ENCODE measurements around the gene EPN1. TPM values are rescaled to one million over a fixed set of nuclear protein-coding genes. Genes with fewer than 3 reads are reported as not detected.

EPN1 gene
- total and polyA plus RNA-seq, 2 of the 13 experiments (the other 11 are each of a cell fraction or from before 2014, with no cell fraction given) = 28.9 to 31.7 TPM

GRCh38 chr19:55643003-55643886 lies 31.8 kb upstream of the EPN1 start, which contains the start of gene ZNF581 (continued):
- TF ChIP-seq, protein P1, sequence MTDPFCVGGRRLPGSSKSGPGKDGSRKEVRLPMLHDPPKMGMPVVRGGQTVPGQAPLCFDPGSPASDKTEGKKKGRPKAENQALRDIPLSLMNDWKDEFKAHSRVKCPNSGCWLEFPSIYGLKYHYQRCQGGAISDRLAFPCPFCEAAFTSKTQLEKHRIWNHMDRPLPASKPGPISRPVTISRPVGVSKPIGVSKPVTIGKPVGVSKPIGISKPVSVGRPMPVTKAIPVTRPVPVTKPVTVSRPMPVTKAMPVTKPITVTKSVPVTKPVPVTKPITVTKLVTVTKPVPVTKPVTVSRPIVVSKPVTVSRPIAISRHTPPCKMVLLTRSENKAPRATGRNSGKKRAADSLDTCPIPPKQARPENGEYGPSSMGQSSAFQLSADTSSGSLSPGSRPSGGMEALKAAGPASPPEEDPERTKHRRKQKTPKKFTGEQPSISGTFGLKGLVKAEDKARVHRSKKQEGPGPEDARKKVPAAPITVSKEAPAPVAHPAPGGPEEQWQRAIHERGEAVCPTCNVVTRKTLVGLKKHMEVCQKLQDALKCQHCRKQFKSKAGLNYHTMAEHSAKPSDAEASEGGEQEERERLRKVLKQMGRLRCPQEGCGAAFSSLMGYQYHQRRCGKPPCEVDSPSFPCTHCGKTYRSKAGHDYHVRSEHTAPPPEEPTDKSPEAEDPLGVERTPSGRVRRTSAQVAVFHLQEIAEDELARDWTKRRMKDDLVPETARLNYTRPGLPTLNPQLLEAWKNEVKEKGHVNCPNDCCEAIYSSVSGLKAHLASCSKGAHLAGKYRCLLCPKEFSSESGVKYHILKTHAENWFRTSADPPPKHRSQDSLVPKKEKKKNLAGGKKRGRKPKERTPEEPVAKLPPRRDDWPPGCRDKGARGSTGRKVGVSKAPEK (CRISPR knock-in tag; IDR thresholded peaks at IDR 0.05; ENCODE audit: borderline replicate concordance) = 0 out of 2 replicates have a peak, but pooled peaks have one; percentile 43
- TF ChIP-seq STAT5B (CRISPR knock-in tag; IDR thresholded peaks at IDR 0.05) (0 out of 2 replicates have a peak, but pooled peaks have one; percentile 19), RORA (CRISPR knock-in tag; IDR thresholded peaks at IDR 0.05) (no peak), PCBP1 (IDR thresholded peaks at IDR 0.05; ENCODE audit: borderline replicate concordance, low read depth, low read length) (peak; percentile 26; the same call in 1 of the 2 replicates), SRSF1 (optimal IDR thresholded peaks at IDR 0.05; ENCODE audit: low read depth, low read length) (peak; percentile 69), ZNF280B (CRISPR knock-in tag; IDR thresholded peaks at IDR 0.05; ENCODE audit: borderline replicate concordance) (no peak; the same call in 1 of the 2 replicates), ZNF740 (CRISPR knock-in tag; IDR thresholded peaks at IDR 0.05) (peak; percentile 94), PITX1 (CRISPR knock-in tag; IDR thresholded peaks at IDR 0.05) (no peak), CCAR2 (optimal IDR thresholded peaks at IDR 0.05; ENCODE audit: low read depth, low read length) (peak; percentile 43), TARDBP (CRISPR knock-in tag; IDR thresholded peaks at IDR 0.05) (peak; percentile 68), ZNF580 (CRISPR knock-in tag; IDR thresholded peaks at IDR 0.05; ENCODE audit: borderline replicate concordance, low read depth) (peak; percentile 22; the same call in 1 of the 2 replicates), ZNF781 (CRISPR knock-in tag; IDR thresholded peaks at IDR 0.05; ENCODE audit: borderline replicate concordance, not compliant biosample characterization) (peak; percentile 85), ZNF431 (CRISPR knock-in tag; IDR thresholded peaks at IDR 0.05; ENCODE audit: borderline replicate concordance, low read depth) (no peak), ZNF746 (CRISPR knock-in tag; IDR thresholded peaks at IDR 0.05) (peak; percentile 53; the same call in 1 of the 2 replicates), ARNTL (CRISPR knock-in tag; IDR thresholded peaks at IDR 0.05) (peak; percentile 38; the same call in 1 of the 2 replicates), ZNF792 (CRISPR knock-in tag; IDR thresholded peaks at IDR 0.05) (peak; percentile 69; the same call in 1 of the 2 replicates), ZNF660 (CRISPR knock-in tag; IDR thresholded peaks at IDR 0.05; ENCODE audit: borderline replicate concordance, low read depth) (no peak)
- TF ChIP-seq, protein P2, sequence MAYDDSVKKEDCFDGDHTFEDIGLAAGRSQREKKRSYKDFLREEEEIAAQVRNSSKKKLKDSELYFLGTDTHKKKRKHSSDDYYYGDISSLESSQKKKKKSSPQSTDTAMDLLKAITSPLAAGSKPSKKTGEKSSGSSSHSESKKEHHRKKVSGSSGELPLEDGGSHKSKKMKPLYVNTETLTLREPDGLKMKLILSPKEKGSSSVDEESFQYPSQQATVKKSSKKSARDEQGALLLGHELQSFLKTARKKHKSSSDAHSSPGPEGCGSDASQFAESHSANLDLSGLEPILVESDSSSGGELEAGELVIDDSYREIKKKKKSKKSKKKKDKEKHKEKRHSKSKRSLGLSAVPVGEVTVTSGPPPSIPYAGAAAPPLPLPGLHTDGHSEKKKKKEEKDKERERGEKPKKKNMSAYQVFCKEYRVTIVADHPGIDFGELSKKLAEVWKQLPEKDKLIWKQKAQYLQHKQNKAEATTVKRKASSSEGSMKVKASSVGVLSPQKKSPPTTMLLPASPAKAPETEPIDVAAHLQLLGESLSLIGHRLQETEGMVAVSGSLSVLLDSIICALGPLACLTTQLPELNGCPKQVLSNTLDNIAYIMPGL (CRISPR knock-in tag; IDR thresholded peaks at IDR 0.05; ENCODE audit: borderline replicate concordance in 1 of 2, low read depth in 1 of 2) = peak; percentile 26 to 84; a peak in 2 of 4 replicates
- TF ChIP-seq, protein P3, sequence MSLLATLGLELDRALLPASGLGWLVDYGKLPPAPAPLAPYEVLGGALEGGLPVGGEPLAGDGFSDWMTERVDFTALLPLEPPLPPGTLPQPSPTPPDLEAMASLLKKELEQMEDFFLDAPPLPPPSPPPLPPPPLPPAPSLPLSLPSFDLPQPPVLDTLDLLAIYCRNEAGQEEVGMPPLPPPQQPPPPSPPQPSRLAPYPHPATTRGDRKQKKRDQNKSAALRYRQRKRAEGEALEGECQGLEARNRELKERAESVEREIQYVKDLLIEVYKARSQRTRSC (CRISPR knock-in tag; IDR thresholded peaks at IDR 0.05; ENCODE audit: low read depth) = 0 out of 2 replicates have a peak, but pooled peaks have one; percentile 33
